ENCODE measurements around the gene WWOX.

- TF ChIP-seq POLR2A (IDR thresholded peaks at IDR 0.05; ENCODE audit: low read depth, low read length) (no peak), SMC3 (IDR thresholded peaks at IDR 0.05; ENCODE audit: low read depth, low read length) (no peak), CTCF (conservative IDR thresholded peaks at IDR 0.05; ENCODE audit: low read depth, low read length) (no peak), BHLHE40 (IDR thresholded peaks at IDR 0.05; ENCODE audit: low read depth, low read length) (no peak), MAZ (IDR thresholded peaks at IDR 0.05; ENCODE audit: borderline replicate concordance, low read depth, low read length) (no peak), RAD21 (IDR thresholded peaks at IDR 0.05; ENCODE audit: low read length) (no peak), USF2 (IDR thresholded peaks at IDR 0.05; ENCODE audit: low read depth, low read length) (no peak), CHD1 (IDR thresholded peaks at IDR 0.05; ENCODE audit: low read depth, low read length) (no peak), MXI1 (IDR thresholded peaks at IDR 0.05; ENCODE audit: borderline replicate concordance, low read depth, low read length) (no peak), RFX5 (IDR thresholded peaks at IDR 0.05; ENCODE audit: low read depth, low read length) (no peak), FOS (IDR thresholded peaks at IDR 0.05; ENCODE audit: low read depth, low read length) (no peak), CEBPB (IDR thresholded peaks at IDR 0.05; ENCODE audit: low read depth, low read length) (no peak), MAFK (IDR thresholded peaks at IDR 0.05; ENCODE audit: low read depth, low read length) (no peak), RCOR1 (IDR thresholded peaks at IDR 0.05; ENCODE audit: insufficient replicate concordance, low read length) (no peak)
Observed at GRCh38 chr16:78352184-78352583, 252.7 kb downstream of the WWOX start.
